ENCODE measurements around the gene FANCC. TPM values are rescaled to one million over a fixed set of nuclear protein-coding genes. Genes with fewer than 3 reads are reported as not detected.
A peak's percentile ranks its signal among the peaks of the same experiment; 100 is the strongest.

FANCC gene
- total and polyA plus RNA-seq, 2 of the 13 experiments (the other 11 are each of a cell fraction or from before 2014, with no cell fraction given) = 7.4 to 8.6 TPM

GRCh38 chr9:95070549-95071021 lies 246.9 kb downstream of the FANCC start (continued):
- TF ChIP-seq YEATS2 (CRISPR knock-in tag; IDR thresholded peaks at IDR 0.05; ENCODE audit: borderline replicate concordance) (no peak), ZNF710 (CRISPR knock-in tag; IDR thresholded peaks at IDR 0.05; ENCODE audit: borderline replicate concordance) (no peak), REL (CRISPR knock-in tag; conservative IDR thresholded peaks at IDR 0.05) (no peak), HBP1 (CRISPR knock-in tag; IDR thresholded peaks at IDR 0.05; ENCODE audit: low read depth) (no peak), ZBTB3 (CRISPR knock-in tag; IDR thresholded peaks at IDR 0.05; ENCODE audit: borderline replicate concordance, low read depth) (no peak), DPF2 (CRISPR knock-in tag; IDR thresholded peaks at IDR 0.05; ENCODE audit: borderline replicate concordance, low read depth) (no peak), PRDM4 (CRISPR knock-in tag; IDR thresholded peaks at IDR 0.05; ENCODE audit: borderline replicate concordance) (no peak), ZNF558 (CRISPR knock-in tag; IDR thresholded peaks at IDR 0.05; ENCODE audit: borderline replicate concordance) (no peak), GLMP (CRISPR knock-in tag; IDR thresholded peaks at IDR 0.05; ENCODE audit: borderline replicate concordance) (no peak), TEAD2 (CRISPR knock-in tag; IDR thresholded peaks at IDR 0.05) (no peak), SALL2 (CRISPR knock-in tag; IDR thresholded peaks at IDR 0.05) (no peak), SATB2 (CRISPR knock-in tag; IDR thresholded peaks at IDR 0.05) (no peak), RAD21 (CRISPR knock-in tag; IDR thresholded peaks at IDR 0.05) (peak; percentile 80), GATAD2A (CRISPR knock-in tag; IDR thresholded peaks at IDR 0.05) (peak; percentile 85), NFKBIZ (CRISPR knock-in tag; IDR thresholded peaks at IDR 0.05) (no peak), ZNF138 (CRISPR knock-in tag; IDR thresholded peaks at IDR 0.05; ENCODE audit: low read depth) (no peak), CENPX (CRISPR knock-in tag; IDR thresholded peaks at IDR 0.05) (no peak), U2AF2 (IDR thresholded peaks at IDR 0.05; ENCODE audit: low read depth, low read length) (no peak), ZNF446 (CRISPR knock-in tag; IDR thresholded peaks at IDR 0.05) (no peak), SOX6 (IDR thresholded peaks at IDR 0.05) (no peak), SOX6 (CRISPR knock-in tag; IDR thresholded peaks at IDR 0.05) (peak; percentile 63; the same call in 1 of the 2 replicates), ZNF468 (CRISPR knock-in tag; IDR thresholded peaks at IDR 0.05) (no peak), ZFP36L2 (CRISPR knock-in tag; IDR thresholded peaks at IDR 0.05) (no peak), ZNF772 (CRISPR knock-in tag; IDR thresholded peaks at IDR 0.05) (0 out of 2 replicates have a peak, but pooled peaks have one; percentile 30), ZNF724P (CRISPR knock-in tag; IDR thresholded peaks at IDR 0.05; ENCODE audit: borderline replicate concordance) (no peak)
